Activated CD8-positive, alpha-beta memory T cell treated with anti-CD3 and anti-CD28 coated beads for 4 hours (primary cell): Measurements from ENCODE around the gene METAP2.
"Not testable (repeated sequence)": the region's sequence is repeated elsewhere in the genome, so short reads cannot be mapped to it uniquely, and the experiment has no call there.

ENCODE experiments used
- DNase-seq, 2 donors: peaks; one replicate each; pipeline ENCODE4 v3.0.0-alpha.2; 2020; ENCODE audit warnings: low read depth in 2 of 2

The METAP2 gene

DNA sequence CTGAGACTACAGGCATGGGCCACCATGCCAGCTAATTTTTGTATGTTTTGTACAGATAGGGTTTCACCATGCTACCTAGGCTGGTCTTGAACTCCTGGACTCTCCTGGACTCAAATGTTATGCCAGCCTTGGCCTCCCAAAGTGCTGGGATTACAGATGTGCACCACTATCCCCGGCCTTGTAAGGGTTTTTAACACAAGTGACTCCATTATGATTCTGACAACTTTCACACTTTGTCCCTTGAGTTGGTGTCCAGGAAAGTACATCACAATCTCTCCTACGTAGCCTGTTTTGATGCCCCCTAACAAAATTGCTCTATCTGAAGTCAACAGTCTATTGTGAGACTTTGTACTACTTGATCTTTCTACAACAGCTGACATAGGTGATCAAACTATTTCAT is 11.4 kb upstream of the METAP2 start:
- no peak for DNase-seq

GRCh38 chr12:95463050-95463449 is 10.9 kb upstream of the METAP2 start:
- DNase-seq: no peak

GRCh38 chr12:95463776-95464175 is 10.2 kb upstream of the METAP2 start:
- DNase-seq: not testable (repeated sequence)

GRCh38 chr12:95465275-95465674 is 8.7 kb upstream of the METAP2 start:
- no peak for DNase-seq

GRCh38 chr12:95470300-95470699 is 3.7 kb upstream of the METAP2 start:
- no peak for DNase-seq

GRCh38 chr12:95473231-95473883 is 595 bp upstream of the METAP2 start:
- peak in 1 of 2 donors; percentile 5 for DNase-seq

GRCh38 chr12:95474660-95474958 is 657 bp downstream of the METAP2 start:
- no peak for DNase-seq

DNA sequence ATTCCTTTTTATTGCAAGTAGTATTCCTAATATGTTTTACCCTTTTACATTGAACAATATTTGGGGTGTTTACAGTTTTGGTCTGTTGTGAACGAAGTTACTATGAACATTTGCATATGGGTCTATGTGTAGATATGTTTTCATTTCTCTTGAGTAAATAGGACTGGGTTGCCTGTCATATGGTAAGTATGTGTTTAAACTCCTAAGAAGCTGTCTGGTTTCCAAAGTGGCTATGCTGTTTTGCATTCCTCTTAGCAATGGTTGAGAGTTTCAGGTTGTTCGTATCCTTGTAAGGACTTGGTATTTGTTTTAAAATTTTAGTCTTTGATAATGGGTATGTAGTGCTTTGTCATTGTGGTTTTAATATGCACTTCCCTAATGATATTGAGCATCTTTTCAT is 6.3 kb downstream of the METAP2 start:
- DNase-seq: no peak

- no peak for DNase-seq
Observed at GRCh38 chr12:95481072-95481471, 7.1 kb downstream of the METAP2 start.

GRCh38 chr12:95481888-95482287 is 7.9 kb downstream of the METAP2 start:
- DNase-seq: no peak

DNA sequence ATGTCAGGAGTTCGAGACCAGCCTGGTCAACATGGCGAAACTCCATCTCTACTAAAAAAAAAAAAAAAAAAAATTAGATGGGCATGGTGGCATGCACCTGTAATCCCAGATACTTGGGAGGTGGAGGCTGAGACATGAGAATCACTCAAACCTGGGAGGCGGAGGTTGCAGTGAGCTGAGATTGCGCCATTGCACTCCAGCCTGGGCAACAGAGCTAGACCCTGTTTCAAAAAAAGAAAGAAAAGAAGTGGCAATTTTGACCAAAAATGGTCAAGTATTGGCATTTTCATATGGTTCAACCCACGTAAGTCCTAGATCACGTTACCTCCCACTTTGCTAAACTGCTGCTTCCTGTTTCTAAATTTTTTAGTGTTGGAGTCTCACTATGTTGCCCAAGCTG is 8.6 kb downstream of the METAP2 start:
- DNase-seq: not testable (repeated sequence)

- DNase-seq: no peak
Observed at GRCh38 chr12:95484524-95484923, 10.6 kb downstream of the METAP2 start.

GRCh38 chr12:95487024-95487423 is 13.1 kb downstream of the METAP2 start:
- DNase-seq: no peak

GRCh38 chr12:95492462-95492861 is 18.5 kb downstream of the METAP2 start:
- no peak for DNase-seq

- no peak for DNase-seq
Observed at GRCh38 chr12:95494888-95495287, 20.9 kb downstream of the METAP2 start.

GRCh38 chr12:95495433-95495832 is 21.5 kb downstream of the METAP2 start:
- no peak for DNase-seq

DNA sequence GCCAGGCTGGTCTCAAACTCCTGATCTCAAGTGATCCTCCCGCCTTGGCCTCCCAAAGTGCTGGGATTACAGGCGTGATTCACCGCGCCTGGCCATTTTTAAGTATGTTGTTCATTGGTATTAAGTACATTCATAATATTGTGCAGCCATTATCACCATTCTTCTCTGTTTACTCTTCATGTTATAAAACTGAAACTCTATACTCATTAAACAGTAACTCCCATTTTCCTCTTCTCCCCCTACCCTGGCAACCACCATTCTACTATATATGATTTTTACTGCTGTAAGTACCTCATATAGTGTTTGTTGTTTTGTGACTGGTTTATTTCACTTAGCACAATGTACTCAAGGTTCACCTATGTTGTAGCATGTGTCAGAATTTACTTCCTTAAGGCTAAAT is 23.1 kb downstream of the METAP2 start:
- DNase-seq: no peak

DNA sequence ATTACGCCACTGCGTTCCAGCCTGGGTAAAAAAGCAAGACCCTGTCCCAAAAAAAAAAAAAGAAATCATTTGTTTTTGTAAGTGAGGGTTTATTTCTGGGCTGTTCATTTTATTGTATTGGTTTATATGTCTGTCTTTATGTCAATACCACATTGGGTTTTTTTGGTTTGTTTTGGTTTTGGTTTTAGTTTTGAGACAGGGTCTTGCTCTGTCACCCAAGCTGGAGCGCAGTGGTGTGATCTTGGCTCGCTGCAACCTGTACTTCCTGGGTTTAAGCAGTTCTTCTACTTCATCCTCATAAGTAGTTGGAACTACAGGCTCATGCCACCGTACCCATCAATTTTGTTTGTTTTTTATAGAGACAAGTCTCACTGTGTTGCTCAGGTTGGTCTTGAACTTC is 25.0 kb downstream of the METAP2 start:
- DNase-seq: no peak

DNA sequence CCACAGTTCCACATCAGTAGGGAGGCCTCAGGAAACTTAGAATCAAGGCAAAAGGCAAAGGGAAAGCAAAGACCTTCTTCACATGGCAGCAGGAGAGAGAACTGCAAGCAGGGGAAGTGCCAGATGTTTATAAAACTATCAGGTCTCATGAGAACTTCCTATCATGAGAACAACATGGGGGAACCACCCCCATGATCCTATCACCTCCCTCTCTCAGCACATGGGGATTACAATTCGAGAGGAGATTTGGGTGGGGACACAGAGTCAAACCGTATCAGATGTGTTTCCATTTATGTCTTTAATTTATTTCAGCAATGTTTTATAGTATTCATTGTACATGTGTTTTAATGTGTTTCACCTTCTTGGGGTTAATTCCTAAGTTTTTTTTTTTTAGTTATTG is 25.8 kb downstream of the METAP2 start:
- DNase-seq: no peak

GRCh38 chr12:95504140-95504539 is 30.2 kb downstream of the METAP2 start:
- no peak for DNase-seq

GRCh38 chr12:95505039-95505438 is 31.1 kb downstream of the METAP2 start:
- no peak for DNase-seq

GRCh38 chr12:95506707-95507523 is 33.0 kb downstream of the METAP2 start:
- DNase-seq: no peak

GRCh38 chr12:95509300-95509699 is 35.3 kb downstream of the METAP2 start:
- no peak for DNase-seq

GRCh38 chr12:95511977-95512376 is 38.0 kb downstream of the METAP2 start:
- DNase-seq: no peak
